IPS DF 6.9 (cell line): ENCODE measurements around the gene ADCY3.
"Not testable (repeated sequence)": the region's sequence is repeated elsewhere in the genome, so short reads cannot be mapped to it uniquely, and the experiment has no call there.

Experiments used
- DNase-seq: peaks from one replicate; pipeline ENCODE4 v3.0.0-alpha.2; 2013; ENCODE audit warnings: low read depth, low spot score
- H3K27ac ChIP-seq: one replicate; pipeline ENCODE4 v1.5.1; 2013; ENCODE audit warnings: low read length, control low read depth
- H3K27me3 ChIP-seq: 2 replicates; pipeline ENCODE4 v1.6.1; 2013; ENCODE audit warnings: mild to moderate bottlenecking, low read length; ENCODE audit not compliant: control insufficient read depth, insufficient read depth
- H3K36me3 ChIP-seq: 2 replicates; pipeline ENCODE4 v1.6.1; 2013; ENCODE audit warnings: low read length; ENCODE audit not compliant: control insufficient read depth, insufficient read depth
- H3K4me1 ChIP-seq: 2 replicates; pipeline ENCODE4 v1.6.1; 2013; ENCODE audit warnings: low read length; ENCODE audit not compliant: control insufficient read depth, insufficient read depth
- H3K4me3 ChIP-seq: 2 replicates; pipeline ENCODE4 v1.5.1; 2013; ENCODE audit warnings: mild to moderate bottlenecking, low read length
- H3K9me3 ChIP-seq: 2 replicates; pipeline ENCODE4 v1.6.1; 2013; ENCODE audit warnings: low read length, inconsistent platforms; ENCODE audit not compliant: control insufficient read depth, insufficient read depth
- WGBS: extraction: QIAGEN DNeasy Blood & Tissue Kit; methylation state at CpG from one replicate; pipeline ENCODE4 v1.1.7; 2013; ENCODE audit warnings: mixed read lengths, missing lambda C conversion rate; ENCODE audit not compliant: insufficient read length, insufficient coverage; 5-methylcytosine and 5-hydroxymethylcytosine counted together

Gene ADCY3

GRCh38 chr2:24819442-24820174 is 100.4 kb downstream of the ADCY3 start:
- Histone ChIP-seq H3K27me3 (no peaks in the 10 kb centered on the region), H3K4me1 (peaks cover 13% of the 10 kb centered on the region; the same call in 1 of the 2 replicates), H3K27ac (no peak overlapping the region), H3K4me3 (no peak overlapping the region), H3K9me3 (no peaks in the 10 kb centered on the region), H3K36me3 (peaks cover 24% of the 10 kb centered on the region)
- WGBS = no CpG with 5 or more reads among the region's 21 CpGs
- DNase-seq = no peak

DNA sequence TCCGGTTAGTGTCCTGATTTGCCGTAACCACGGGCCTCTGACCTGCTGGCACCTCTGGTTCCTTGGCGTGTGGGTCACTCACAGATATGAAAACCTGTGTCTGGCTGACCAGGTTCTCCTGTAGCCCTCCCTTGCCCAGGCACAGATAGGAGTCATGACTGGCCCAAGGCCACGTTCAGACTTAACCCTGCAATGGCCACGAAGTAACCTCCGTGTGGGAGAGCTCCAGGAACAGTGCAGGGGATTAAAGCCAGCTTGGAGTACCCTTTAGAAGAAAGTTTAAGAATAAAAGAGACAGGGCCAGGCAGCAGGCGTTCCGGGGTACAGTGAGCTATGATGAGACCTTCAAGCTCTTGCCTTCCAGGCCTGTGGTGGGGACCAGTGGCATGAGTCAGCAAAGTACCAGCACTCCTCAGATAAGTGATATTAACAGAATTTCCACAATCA is 101.3 kb downstream of the ADCY3 start:
- no peaks in the 10 kb centered on the region for H3K9me3 ChIP-seq
- no peak overlapping the region for H3K4me3 ChIP-seq
- no peaks in the 10 kb centered on the region for H3K27me3 ChIP-seq
- no peak for DNase-seq
- H3K36me3 ChIP-seq = peaks cover 24% of the 10 kb centered on the region
- H3K4me1 ChIP-seq = peaks cover 13% of the 10 kb centered on the region; the same call in 1 of the 2 replicates
- H3K27ac ChIP-seq = no peak overlapping the region
- no CpG with 5 or more reads among the region's 9 CpGs for WGBS

DNA sequence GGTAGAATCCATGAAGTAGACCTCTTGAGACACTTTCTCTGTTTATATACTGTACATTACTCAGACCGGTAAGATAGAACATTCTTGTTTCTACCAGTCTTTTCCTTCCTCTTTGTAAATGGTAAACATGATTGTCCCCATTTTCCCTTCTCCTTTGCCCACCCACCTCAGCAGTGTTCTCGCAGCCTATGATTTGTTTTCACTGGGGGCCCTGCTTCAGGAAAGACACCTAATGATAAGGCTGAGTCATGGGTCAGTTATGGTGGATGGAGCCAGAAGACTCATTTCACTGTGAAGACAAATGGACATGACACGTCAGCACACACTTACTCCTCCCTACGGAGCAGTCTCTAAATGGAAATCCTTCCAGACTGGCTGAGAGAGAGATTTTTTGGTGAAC is 103.2 kb downstream of the ADCY3 start:
- no CpG with 5 or more reads among the region's 4 CpGs for WGBS
- Histone ChIP-seq H3K4me1 (peaks cover 8% of the 10 kb centered on the region; the same call in 1 of the 2 replicates), H3K27me3 (no peaks in the 10 kb centered on the region), H3K4me3 (no peak overlapping the region), H3K27ac (no peak overlapping the region), H3K36me3 (peaks cover 24% of the 10 kb centered on the region), H3K9me3 (no peaks in the 10 kb centered on the region)
- DNase-seq = no peak

- Histone ChIP-seq H3K4me3 (no peak overlapping the region), H3K4me1 (peaks cover 4% of the 10 kb centered on the region; the same call in 1 of the 2 replicates), H3K36me3 (peaks cover 24% of the 10 kb centered on the region), H3K27me3 (no peaks in the 10 kb centered on the region), H3K9me3 (no peaks in the 10 kb centered on the region), H3K27ac (no peak overlapping the region)
- WGBS = no CpG with 5 or more reads among the region's 6 CpGs
- no peak for DNase-seq
Observed at GRCh38 chr2:24816404-24816803, 103.6 kb downstream of the ADCY3 start.

DNA sequence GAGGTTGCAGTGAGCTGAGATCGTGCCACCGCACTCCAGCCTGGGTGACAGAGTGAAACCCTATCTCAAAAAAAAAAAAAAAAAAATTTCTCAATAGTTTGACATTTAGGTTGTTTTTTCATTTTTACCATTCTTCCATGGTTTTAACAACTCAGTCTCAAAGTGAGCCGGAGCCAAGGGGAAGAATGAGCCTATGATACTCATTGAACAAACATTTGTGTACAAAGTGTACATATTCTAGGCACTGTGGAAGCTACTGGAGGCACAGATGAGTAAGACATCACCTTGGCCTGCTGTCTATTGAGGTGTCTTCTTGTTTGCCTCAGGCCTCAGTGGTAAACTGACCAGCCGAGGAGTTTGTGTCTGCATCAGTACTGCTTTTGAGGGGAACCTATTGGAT is 104.9 kb downstream of the ADCY3 start:
- no peaks in the 10 kb centered on the region for H3K9me3 ChIP-seq
- no peak overlapping the region for H3K4me3 ChIP-seq
- peaks cover 24% of the 10 kb centered on the region for H3K36me3 ChIP-seq
- H3K27me3 ChIP-seq = no peaks in the 10 kb centered on the region
- WGBS = no CpG with 5 or more reads among the region's 4 CpGs
- H3K27ac ChIP-seq = no peak overlapping the region
- no peak for DNase-seq
- H3K4me1 ChIP-seq = no peaks in the 10 kb centered on the region

GRCh38 chr2:24814516-24814915 is 105.5 kb downstream of the ADCY3 start:
- H3K27ac ChIP-seq = no peak overlapping the region
- H3K27me3 ChIP-seq = no peaks in the 10 kb centered on the region
- WGBS = no CpG with 5 or more reads among the region's 4 CpGs
- H3K4me3 ChIP-seq = no peak overlapping the region
- H3K36me3 ChIP-seq = peaks cover 21% of the 10 kb centered on the region
- H3K4me1 ChIP-seq = no peaks in the 10 kb centered on the region
- no peak for DNase-seq
- no peaks in the 10 kb centered on the region for H3K9me3 ChIP-seq

- H3K4me3 ChIP-seq = no peak overlapping the region
- no peak for DNase-seq
- no peaks in the 10 kb centered on the region for H3K9me3 ChIP-seq
- H3K4me1 ChIP-seq = no peaks in the 10 kb centered on the region
- no CpG with 5 or more reads among the region's 4 CpGs for WGBS
- no peak overlapping the region for H3K27ac ChIP-seq
- H3K27me3 ChIP-seq = no peaks in the 10 kb centered on the region
- H3K36me3 ChIP-seq = peaks cover 17% of the 10 kb centered on the region; the same call in 1 of the 2 replicates
Observed at GRCh38 chr2:24813691-24814137, 106.3 kb downstream of the ADCY3 start.

DNA sequence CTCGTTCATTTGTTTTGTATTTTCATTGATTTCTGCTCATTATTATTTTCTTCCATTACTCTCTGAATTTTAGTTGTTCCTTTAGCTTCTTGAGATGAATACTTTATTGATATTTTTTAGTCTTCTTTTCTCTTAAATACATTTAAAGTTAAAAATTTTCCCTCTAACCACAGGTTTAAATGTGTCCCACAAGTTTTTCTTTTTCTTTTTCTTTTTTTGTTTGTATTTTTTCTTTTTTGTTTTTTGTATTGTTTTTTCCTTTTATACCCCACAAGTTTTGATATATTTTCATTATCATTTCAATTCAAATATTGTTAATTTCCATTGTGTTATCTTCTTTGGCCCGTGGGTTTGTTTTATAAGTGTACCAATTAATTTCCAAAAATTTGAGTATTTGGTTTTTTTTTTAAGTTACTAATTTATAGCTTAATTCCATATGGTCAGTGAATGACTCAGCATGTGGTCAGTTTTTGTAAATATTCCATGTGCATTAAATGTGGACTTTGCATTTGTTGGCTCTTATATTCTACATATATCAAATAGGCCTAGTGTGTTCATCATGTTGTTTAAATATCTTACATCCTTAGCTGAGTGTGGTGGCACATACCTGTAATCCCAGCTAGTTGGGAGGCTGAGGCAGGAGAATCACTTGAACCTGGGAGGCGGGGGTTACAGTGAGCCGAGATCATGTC is 110.6 kb downstream of the ADCY3 start:
- no CpG with 5 or more reads among the region's 4 CpGs for WGBS
- Histone ChIP-seq H3K27ac (no peak overlapping the region), H3K4me1 (no peaks in the 10 kb centered on the region), H3K9me3 (peaks cover 2% of the 10 kb centered on the region; the same call in 1 of the 2 replicates), H3K36me3 (peaks cover 9% of the 10 kb centered on the region; the same call in 1 of the 2 replicates), H3K27me3 (no peaks in the 10 kb centered on the region), H3K4me3 (no peak overlapping the region)
- no peak for DNase-seq

DNA sequence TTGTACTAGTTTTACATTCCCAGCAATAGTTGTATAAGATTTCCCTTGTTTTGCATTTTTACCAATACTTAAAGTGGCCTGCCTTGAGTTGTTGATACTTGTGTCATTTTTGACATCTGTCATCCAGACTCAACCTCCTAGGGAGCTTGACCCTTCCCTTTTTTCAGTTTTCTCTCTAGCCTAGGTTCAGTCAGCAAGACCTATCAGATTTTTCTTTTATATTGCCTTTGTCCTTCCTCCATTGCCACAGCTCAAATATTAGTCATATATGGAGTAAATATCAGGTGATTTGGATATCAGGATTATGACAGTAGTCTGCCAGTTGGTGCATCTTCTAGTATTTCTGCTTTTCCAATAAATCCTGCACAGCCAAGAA is 113.4 kb downstream of the ADCY3 start:
- no peak for DNase-seq
- no peak overlapping the region for H3K27ac ChIP-seq
- H3K4me1 ChIP-seq = no peaks in the 10 kb centered on the region

DNA sequence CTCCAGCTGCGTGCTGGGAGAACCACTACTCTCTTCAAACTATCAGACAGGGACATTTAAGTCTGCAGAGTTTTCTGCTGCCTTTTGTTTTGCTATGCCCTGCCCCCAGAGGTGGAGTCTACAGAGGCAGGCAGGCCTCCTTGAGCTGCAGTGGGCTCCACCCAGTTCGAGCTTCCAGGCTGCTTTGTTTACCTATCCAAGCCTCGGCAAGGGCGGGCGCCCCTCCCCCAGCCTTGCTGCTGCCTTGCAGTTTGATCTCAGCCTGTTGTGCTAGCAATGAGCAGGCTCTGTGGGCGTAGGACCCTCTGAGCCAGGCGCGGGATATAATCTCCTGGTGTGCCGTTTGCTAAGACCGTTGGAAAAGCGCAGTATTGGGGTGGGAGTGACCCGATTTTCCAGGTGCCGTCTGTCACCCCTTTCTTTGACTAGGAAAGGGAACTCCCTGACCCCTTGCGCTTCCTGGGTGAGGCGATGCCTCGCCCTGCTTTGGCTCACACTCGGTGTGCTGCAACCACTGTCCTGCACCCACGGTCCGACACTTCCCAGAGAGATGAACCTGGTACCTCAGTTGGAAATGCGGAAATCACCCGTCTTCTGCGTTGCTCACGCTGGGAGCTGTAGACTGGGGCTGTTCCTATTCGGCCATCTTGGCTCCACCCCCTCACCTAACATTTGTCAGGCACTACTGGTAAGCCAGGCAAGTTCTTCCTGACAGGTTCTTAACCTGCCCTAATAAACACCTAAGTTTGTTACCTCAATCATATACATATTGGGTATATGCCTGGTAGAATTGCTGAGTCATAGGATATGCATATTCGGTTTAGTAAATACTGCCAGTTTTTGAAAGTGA is 114.0 kb downstream of the ADCY3 start:
- H3K27ac ChIP-seq, H3K36me3 ChIP-seq: not testable (repeated sequence)
- WGBS = no CpG with 5 or more reads among the region's 25 CpGs

More for the DNA sequence above, 113.4 kb downstream of the ADCY3 start:
- Histone ChIP-seq H3K4me3 (no peak overlapping the region), H3K27me3 (no peaks in the 10 kb centered on the region), H3K9me3 (peaks cover 2% of the 10 kb centered on the region; the same call in 1 of the 2 replicates), H3K36me3 (peaks cover 9% of the 10 kb centered on the region; the same call in 1 of the 2 replicates)

More for the DNA sequence above, 114.0 kb downstream of the ADCY3 start:
- not testable (repeated sequence) for H3K4me3 ChIP-seq, H3K27me3 ChIP-seq, H3K4me1 ChIP-seq, DNase-seq, H3K9me3 ChIP-seq
